Peyer's patch (tissue), 4 donors: ENCODE data around the gene SLC6A18.

Source experiments
- CTCF ChIP-seq, 6 experiments: fragments of 450-650 bp in 4 of 6; fragments of 200-600 bp in 2 of 6; sonication (generic) in 1 of 6; IDR thresholded peaks; one replicate each; pipeline ENCODE4 v1.5.1; 2017 to 2019; ENCODE audit warnings: antibody characterized with exemption in 6 of 6, mild to moderate bottlenecking in 3 of 6, moderate library complexity in 1 of 6
- POLR2A ChIP-seq, 2 donors: fragments of 450-650 bp; IDR thresholded peaks; one replicate each; pipeline ENCODE4 v1.5.1; 2017; ENCODE audit warnings: antibody characterized with exemption in 2 of 2, mild to moderate bottlenecking in 2 of 2, moderate library complexity in 2 of 2

DNA sequence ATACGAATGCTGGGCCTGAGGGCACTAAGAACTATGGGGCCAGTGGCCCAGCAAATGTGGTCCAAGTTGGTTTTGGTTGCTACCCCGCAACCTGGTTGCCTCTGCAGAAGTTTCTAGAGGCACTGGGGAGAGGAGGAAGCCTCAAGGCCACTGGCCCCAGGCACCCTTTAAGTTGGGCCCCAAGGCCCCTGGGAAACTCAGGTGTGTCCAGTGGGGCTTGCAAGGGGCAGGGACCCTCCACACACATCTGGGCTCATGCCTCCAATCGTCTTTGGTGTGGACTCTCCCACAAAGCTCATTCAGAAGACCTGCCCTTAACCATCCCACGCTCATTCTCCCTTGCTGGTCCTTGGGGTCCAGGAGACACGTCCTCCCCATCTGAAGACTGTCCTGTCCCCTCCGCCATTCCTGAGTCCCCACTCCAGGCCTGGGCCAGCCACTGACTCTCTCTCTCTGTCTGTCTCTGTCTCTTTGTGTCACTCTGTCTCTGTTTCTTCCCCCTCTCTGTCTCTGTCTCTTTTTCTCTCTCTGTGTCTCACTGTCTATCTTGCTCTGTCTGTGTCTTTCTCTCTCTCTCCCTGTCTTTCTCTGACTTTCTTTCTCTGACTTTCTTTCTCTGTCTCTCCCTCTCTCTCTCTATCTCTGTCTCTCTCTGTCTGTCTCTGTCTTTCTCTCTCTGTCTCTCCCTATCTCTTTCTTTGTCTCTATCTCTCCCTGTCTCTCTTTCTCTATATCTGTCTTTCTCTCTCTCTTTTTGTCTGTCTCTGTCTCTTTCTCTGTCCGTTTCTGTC is 27.1 kb upstream of the SLC6A18 start:
- no peak for TF ChIP-seq CTCF (IDR thresholded peaks at IDR 0.05)
- TF ChIP-seq POLR2A (IDR thresholded peaks at IDR 0.05): no peak
